Measurements from ENCODE around the gene EFCAB8.
"Not testable (repeated sequence)": the region's sequence is repeated elsewhere in the genome, so short reads cannot be mapped to it uniquely, and the experiment has no call there.

Gene EFCAB8

GRCh38 chr20:32969356-32970114 is 110.8 kb downstream of the EFCAB8 start:
- no peak overlapping the region for H3K4me3 ChIP-seq (ENCODE audit: low read depth, low read length)

GRCh38 chr20:32970115-32970972 is 111.6 kb downstream of the EFCAB8 start:
- H3K4me3 ChIP-seq (ENCODE audit: low read depth, low read length) = no peak overlapping the region

GRCh38 chr20:32970973-32971300 is 112.2 kb downstream of the EFCAB8 start:
- H3K4me3 ChIP-seq (ENCODE audit: low read depth, low read length) = no peak overlapping the region

- no peak overlapping the region for H3K4me3 ChIP-seq (ENCODE audit: low read depth, low read length)
These were observed 113.0 kb downstream of the EFCAB8 start for GRCh38 chr20:32971703-32972161.

DNA sequence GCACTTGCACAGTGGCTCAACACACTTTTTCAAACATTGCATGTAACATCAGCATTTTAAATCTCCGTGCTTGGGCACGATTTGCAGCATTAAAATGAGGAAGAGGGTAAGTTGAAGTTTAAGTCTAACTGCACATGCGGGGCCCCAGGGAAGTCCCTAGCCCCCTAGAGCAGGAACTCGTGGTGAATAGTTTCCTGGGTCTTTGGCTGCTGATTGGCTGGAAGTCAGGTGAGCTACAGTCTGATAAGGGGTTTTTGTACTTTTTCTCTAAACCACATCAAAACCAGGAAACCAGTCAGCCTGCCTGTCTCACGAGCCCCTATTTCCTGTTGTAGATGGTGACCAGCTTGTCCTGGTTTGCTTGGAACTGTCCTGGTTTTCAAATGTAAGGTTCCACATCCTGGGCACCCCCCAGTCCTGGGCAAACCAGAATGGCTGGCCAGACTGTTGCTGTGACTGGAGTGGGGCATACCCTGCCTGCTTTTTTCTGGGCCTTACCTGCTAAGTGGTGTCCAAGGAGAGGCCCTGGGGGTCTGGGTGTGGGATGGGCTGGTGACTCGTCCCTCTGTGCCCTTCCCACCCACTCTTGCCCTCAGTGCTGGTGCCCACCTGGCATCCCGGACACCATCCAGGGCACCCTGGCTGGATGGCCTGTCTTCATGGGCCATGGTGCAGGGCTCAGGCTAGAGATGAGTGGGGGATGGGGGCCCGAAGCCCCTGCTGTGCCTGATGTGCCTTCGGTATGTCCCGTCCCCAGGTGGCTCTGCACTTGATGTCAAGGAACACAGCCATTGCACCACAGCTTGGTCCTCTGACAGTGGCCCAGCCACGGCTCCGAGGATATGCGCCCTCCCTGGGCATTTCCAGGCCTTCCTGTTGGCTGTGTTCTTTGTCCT is 113.7 kb downstream of the EFCAB8 start:
- H3K4me3 ChIP-seq (ENCODE audit: low read depth, low read length) = no peak overlapping the region

GRCh38 chr20:32973077-32973717 is 114.5 kb downstream of the EFCAB8 start:
- H3K4me3 ChIP-seq (ENCODE audit: low read depth, low read length) = no peak overlapping the region

DNA sequence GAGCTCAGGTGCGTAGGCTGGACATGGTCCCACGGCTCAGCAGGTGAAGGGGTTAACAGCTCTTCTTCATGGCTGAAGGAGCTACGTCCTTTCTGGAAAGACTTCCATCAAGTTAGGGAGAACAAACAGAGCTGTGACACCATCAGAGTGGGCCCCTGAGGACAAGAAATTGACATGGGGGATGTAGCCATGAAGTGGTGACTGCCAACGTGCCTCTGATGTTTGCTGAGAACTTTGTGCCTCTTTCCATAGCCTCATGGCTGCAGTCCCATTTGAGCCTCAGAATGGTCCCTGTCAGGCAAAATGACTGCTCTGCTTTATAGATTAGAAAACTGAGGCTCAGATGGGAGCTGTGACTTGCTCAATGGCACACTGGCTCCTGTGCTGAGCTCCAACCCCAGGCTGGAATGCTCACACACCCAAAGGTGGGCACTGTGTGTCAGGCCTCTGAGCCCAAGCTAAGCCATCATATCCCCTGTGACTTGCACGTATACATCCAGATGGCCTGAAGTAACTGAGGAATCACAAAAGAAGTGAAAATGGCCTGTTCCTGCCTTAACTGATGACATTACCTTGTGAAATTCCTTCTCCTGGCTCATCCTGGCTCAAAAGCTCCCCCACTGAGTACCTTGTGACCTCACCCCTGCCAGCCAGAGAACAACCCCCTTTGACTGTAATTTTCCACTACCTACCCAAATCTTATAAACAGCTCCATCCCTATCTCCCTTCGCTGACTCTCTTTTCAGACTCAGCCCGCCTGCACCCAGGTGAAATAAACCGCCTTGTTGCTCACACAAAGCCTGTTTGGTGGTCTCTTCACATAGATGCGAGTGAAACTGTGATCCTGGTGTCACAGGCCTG is 115.7 kb downstream of the EFCAB8 start:
- H3K4me3 ChIP-seq (ENCODE audit: low read depth, low read length) = not testable (repeated sequence)

DNA sequence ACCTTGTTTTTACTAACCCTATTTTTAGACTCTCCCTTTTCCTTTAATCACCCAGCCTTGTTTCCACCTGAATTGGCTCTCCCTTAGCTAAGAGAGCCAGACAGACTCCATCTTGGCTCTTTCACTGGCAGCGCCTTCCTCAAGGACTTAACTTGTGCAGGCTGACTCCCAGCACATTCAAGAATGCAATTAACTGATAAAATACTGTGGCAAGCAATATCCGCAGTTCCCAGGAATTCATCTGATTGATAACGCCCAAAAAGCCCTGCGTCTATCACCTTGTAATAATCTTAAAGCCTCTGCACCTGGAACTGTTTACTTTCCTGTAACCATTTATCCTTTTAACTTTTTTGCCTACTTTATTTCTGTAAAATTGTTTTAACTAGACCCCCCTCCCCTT is 116.4 kb downstream of the EFCAB8 start:
- H3K4me3 ChIP-seq (ENCODE audit: low read depth, low read length) = not testable (repeated sequence)

DNA sequence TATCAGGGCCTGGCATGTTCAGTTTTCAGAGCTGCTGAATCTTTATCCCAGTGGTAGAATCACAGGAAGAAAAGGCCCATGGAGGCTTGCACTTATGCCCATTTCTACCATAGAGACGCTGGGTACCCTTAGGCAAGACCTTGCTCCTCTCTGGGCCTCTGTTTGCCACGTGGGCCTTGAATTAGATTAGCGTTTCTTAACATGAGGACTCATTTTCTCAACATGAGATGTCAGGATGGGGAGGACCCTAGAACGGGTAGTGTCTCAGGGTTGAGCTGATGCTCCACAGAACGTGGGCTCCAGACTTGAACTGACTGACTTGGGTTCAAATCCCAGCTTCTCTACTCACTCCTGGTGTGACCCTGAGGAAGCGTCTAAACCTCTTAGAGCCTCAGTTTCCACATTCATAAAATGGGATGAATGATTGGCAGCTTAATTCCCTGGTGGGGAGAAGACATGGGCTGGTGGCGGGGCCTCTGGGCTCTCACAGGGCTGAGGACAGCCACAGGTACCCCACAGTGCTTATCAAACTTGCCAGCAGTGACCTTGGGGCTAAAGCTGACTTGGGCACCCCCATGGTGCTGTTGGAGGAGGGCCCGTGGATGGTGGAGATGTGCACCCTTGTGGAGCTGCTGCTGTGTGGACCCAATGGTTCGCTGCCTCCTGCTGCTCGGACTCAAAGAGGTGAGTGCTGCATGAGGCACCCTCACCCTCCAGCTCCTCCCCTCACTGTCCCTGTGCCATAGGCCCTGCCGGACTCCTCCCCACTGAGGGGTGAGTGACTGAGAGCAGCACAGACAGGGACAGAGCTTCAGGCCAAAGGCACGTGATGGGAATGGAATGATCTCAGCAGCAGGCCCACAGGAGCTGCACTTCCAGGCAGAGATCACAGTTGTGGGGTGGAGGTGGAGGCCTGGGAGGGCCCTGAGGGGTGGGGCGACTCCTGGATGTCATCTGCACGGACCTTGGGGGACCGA is 117.3 kb downstream of the EFCAB8 start:
- H3K4me3 ChIP-seq (ENCODE audit: low read depth, low read length) = no peak overlapping the region

DNA sequence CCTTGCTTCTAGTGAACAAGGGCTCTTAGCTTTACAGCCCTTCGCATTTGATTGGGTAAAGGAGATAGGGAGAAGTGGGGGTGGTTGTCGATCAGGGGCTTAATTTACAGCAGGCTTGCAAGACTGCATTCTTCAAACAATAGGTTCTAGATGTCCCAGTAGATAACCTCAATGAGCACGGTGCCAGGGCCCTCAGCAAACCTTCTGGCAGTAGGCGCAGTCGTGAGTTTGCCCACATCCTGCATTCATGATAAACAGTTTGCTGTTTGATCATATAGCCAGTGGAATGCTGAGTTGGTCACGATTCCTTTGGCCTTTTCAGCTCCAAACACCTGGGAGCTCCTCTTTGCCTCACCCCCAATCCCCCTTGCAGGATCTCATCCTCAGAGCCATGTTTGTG is 118.0 kb downstream of the EFCAB8 start:
- no peak overlapping the region for H3K4me3 ChIP-seq (ENCODE audit: low read depth, low read length)

GRCh38 chr20:32977281-32978008 is 118.7 kb downstream of the EFCAB8 start:
- H3K4me3 ChIP-seq (ENCODE audit: low read depth, low read length) = no peak overlapping the region

GRCh38 chr20:32978009-32978335 is 119.2 kb downstream of the EFCAB8 start:
- H3K4me3 ChIP-seq (ENCODE audit: low read depth, low read length) = no peak overlapping the region

- no peak overlapping the region for H3K4me3 ChIP-seq (ENCODE audit: low read depth, low read length)
These were observed 120.7 kb downstream of the EFCAB8 start for GRCh38 chr20:32979201-32979998.

DNA sequence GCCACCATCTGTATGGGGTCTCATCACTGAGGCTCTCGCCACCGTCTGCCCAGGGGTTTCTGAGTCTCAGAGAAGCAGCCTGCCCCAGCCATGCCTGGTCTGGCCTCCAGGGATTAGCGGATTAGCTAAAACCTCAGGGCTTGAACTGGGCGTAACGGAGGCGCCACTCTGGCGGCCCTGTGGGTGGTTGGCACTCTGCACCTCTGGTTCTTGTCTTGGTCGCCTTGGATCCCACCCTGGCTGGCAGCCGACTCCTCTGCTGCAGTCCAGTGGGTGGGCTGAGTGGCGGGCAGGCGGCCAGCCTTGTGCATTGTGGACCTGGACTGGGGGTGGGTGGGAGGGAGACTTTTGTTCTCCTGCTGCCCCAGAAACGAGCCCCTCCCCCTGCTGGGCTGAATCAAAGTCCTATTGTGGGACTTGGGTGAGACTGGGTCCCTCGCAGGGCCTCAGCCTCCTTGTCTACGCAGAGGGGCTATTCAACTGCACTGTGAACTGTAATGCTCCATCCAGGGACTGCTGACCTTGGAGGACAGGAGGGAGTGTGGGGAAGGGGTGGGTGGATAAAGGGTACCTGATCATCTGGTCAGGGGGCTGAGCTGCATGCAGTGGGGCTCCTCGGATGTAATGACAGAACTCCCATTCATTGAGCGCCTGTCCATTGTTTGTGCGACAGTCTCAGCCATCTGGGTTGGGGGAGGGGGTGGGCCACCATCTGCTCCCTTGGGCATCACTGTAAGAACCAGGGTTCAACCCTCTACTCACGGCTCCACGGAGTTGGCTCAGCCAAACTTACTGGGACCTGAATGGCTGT is 121.6 kb downstream of the EFCAB8 start:
- no peak overlapping the region for H3K4me3 ChIP-seq (ENCODE audit: low read depth, low read length)

DNA sequence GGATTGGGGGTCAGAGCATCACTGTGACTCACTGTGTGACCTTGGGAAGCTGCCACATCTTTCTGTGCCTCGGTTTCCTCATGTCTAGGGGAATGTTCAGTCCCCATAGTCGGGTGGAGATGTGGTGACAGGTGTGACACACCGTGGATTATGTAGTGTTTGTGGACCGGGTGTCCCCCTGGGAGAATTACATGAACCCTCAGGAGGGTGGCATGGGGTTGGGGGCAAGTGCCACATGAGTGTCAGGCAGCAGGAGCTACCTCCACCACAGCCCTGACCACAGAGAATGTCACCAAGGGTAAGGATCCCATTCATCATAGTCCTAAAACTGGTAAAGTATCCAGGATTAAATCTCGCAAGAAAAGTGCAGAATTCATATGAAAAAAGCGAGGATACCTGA is 122.3 kb downstream of the EFCAB8 start:
- no peak overlapping the region for H3K4me3 ChIP-seq (ENCODE audit: low read depth, low read length)

- H3K4me3 ChIP-seq (ENCODE audit: low read depth, low read length) = no peak overlapping the region
These were observed 124.1 kb downstream of the EFCAB8 start for GRCh38 chr20:32982617-32983458.

Data from iPS-11a (cell line).